HUES48 (cell line): Measurements from ENCODE around the gene TMEM156.
"Not testable (repeated sequence)": the region's sequence is repeated elsewhere in the genome, so short reads cannot be mapped to it uniquely, and the experiment has no call there.

ENCODE experiments used
- H3K27ac ChIP-seq: one replicate; pipeline ENCODE4 v1.7.0; 2013; ENCODE audit warnings: low read depth, low read length, inconsistent platforms
- H3K27me3 ChIP-seq: 2 replicates; pipeline ENCODE4 v1.6.1; 2013; ENCODE audit warnings: mild to moderate bottlenecking, low read length; ENCODE audit not compliant: control insufficient read depth, insufficient read depth
- H3K36me3 ChIP-seq: 2 replicates; pipeline ENCODE4 v1.6.1; 2013; ENCODE audit warnings: low read length; ENCODE audit not compliant: control insufficient read depth, insufficient read depth
- H3K4me1 ChIP-seq: 2 replicates; pipeline ENCODE4 v1.6.1; 2013; ENCODE audit warnings: mild to moderate bottlenecking, low read length; ENCODE audit not compliant: control insufficient read depth, insufficient read depth
- H3K4me3 ChIP-seq: 2 replicates; pipeline ENCODE4 v1.5.1; 2013; ENCODE audit warnings: mild to moderate bottlenecking, low read depth, low read length
- H3K9ac ChIP-seq: 2 replicates; pipeline ENCODE4 v1.6.1; 2013; ENCODE audit warnings: mild to moderate bottlenecking, low read depth, low read length, moderate library complexity
- H3K9me3 ChIP-seq: 2 replicates; pipeline ENCODE4 v1.6.1; 2013; ENCODE audit warnings: low read length; ENCODE audit not compliant: control insufficient read depth, insufficient read depth

The TMEM156 gene

DNA sequence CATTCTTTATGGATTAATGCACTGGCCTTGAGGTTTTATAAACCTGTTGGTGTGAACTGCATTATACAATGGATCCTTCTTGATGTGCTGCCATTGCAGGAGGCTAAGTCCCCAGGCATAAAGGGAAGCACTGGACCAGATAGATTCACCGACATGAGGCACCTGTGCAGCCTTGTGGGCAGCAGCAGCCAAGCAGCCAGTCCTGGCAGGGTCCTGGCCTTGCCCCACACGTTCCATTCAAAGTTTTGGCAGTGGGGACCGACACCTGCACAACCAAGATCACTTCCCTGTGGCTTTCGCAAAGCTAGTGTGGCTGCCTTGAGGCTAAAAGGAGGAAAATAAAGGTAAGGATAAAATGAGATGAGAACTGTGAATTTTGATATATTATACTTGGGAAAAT is 53.1 kb downstream of the TMEM156 start:
- H3K4me1 ChIP-seq: no peaks in the 10 kb centered on the region; the same call in 1 of the 2 replicates
- H3K9me3 ChIP-seq: no peaks in the 10 kb centered on the region
- H3K27ac ChIP-seq: no peak overlapping the region
- no peak overlapping the region for H3K9ac ChIP-seq
- H3K36me3 ChIP-seq: no peaks in the 10 kb centered on the region
- no peak overlapping the region for H3K4me3 ChIP-seq
- H3K27me3 ChIP-seq: no peaks in the 10 kb centered on the region

DNA sequence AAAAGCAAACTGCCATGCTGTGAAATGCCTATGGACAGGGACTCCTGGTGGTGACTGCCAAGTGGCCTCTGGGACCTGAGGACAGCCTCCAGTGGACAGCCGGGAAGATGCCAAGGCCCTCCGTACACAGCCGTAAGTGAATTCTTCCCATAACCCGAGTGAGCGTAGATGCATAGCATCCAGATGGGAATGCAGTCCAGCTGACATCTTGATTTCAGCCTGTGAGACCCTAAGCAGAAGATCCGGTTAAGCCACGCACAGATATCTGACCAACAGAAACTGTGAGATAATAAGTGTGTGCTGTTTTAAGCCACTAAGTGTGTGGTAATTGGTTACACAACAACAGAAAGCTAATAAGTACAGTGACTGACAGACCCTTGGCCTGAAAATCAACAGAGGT is 55.9 kb downstream of the TMEM156 start:
- Histone ChIP-seq H3K4me1 (no peaks in the 10 kb centered on the region), H3K27me3 (no peaks in the 10 kb centered on the region), H3K9me3 (no peaks in the 10 kb centered on the region), H3K4me3 (no peak overlapping the region), H3K36me3 (no peaks in the 10 kb centered on the region), H3K9ac (no peak overlapping the region), H3K27ac (no peak overlapping the region)

DNA sequence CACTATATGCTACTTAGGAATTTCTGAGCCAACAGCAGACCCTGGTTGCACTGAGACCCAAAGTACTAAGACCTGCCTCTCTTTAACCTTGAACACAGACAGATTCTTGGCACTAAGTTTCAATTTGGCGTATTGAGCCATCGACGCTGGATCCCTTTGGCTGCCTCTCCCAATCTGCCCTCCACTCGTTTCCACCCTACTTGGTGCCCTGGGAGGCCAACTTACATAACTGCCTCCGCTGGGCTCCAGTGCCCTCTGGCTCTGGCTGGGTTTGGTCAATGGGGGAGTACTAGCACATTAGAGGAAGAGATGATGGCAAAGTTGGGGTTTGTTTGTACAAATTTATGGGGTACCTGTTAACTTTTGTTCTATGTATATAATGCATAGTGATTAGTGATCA is 63.5 kb downstream of the TMEM156 start:
- Histone ChIP-seq H3K4me1 (no peaks in the 10 kb centered on the region), H3K9ac (no peak overlapping the region), H3K4me3 (no peak overlapping the region), H3K27ac (no peak overlapping the region), H3K9me3 (no peaks in the 10 kb centered on the region), H3K36me3 (no peaks in the 10 kb centered on the region), H3K27me3 (no peaks in the 10 kb centered on the region)

DNA sequence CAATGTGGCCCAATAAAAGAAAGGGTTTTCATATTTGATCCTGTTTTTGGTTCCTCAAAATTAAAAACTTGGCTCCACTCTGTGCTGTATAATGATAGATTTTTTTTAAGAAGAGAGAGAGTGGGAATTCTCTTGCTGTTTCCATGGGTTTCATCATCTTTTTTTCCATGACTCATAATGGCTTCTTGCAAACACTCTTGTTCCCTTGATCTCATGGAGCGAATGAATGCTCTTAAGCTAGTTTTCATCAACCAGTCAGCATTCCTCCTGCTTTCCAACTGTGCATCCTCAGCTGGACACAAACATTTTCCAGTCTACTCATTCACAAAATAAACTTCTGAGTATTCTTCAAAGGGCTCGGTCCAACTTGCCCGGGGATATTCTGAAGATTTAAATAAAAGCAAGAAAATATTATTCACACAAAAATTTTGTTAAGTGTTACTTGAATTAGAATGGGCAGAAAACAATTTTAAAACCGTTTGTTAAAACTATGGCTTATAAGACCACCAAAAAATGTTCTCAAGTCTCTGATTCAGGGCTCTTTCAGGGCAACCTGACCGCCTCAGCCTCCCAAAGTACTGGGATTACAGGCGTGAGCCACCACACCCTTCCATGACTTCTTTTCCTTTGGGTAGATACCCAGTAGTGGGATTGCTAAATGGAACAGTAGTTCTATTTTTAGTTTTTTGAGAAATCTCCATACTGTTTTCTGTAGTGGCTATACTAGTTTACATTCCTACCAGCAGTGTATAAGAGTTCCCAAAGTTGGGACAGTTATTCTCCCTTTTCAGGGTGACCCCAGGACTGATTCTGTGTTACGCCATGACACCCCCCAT is 64.7 kb downstream of the TMEM156 start:
- Histone ChIP-seq H3K4me1 (no peaks in the 10 kb centered on the region), H3K27ac (no peak overlapping the region), H3K4me3 (no peak overlapping the region), H3K27me3 (no peaks in the 10 kb centered on the region), H3K9me3 (no peaks in the 10 kb centered on the region), H3K9ac (no peak overlapping the region), H3K36me3 (no peaks in the 10 kb centered on the region)

- Histone ChIP-seq H3K9me3 (no peaks in the 10 kb centered on the region), H3K36me3 (no peaks in the 10 kb centered on the region), H3K9ac (no peak overlapping the region), H3K4me1 (no peaks in the 10 kb centered on the region), H3K4me3 (no peak overlapping the region), H3K27ac (no peak overlapping the region), H3K27me3 (no peaks in the 10 kb centered on the region)
Observed at GRCh38 chr4:38965866-38966265, 66.3 kb downstream of the TMEM156 start.

DNA sequence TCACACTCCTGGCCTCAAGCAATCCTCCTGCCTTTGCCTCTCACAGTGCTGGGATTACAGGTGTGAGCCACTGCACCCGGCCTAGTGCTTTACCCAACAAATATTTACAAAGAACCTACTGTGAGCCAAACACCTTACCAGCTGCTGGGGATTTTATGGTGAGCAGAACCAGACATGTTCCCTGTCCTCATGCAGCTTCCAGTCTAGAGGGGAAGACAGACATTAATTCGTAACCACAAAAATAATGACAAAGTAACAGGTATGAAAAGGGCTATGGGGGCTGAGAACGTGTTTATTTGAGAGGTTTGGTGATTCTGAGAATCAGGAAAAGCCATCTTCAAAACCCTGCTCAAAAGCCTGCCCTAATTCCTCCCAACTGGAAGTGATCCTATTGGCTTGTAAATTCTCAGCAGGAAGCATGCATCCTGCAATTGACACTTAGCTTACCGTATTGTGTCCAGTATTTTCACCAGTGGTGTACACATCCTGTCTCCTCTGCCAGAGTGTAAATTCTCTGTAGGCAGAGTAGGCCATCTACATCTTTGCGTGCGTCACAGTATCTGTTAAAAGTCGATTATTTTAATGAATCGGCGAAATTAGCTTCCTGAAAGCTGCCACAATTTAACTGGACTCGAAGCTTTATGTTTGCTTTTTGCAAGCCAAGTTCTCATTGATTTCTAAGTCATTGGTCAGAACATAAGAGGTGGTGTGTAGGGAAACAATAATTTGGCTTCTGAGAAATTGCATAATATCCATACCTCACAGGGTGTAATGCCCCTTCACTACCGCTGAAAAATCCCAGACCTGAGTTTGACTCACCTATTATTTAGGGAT is 67.0 kb downstream of the TMEM156 start:
- no peaks in the 10 kb centered on the region for H3K27me3 ChIP-seq
- no peak overlapping the region for H3K9ac ChIP-seq
- no peak overlapping the region for H3K4me3 ChIP-seq
- no peaks in the 10 kb centered on the region for H3K4me1 ChIP-seq
- no peak overlapping the region for H3K27ac ChIP-seq
- H3K36me3 ChIP-seq: no peaks in the 10 kb centered on the region
- H3K9me3 ChIP-seq: no peaks in the 10 kb centered on the region

GRCh38 chr4:38959248-38959647 is 73.0 kb downstream of the TMEM156 start:
- not testable (repeated sequence) for H3K4me1 ChIP-seq, H3K4me3 ChIP-seq, H3K27me3 ChIP-seq, H3K36me3 ChIP-seq, H3K9me3 ChIP-seq, H3K9ac ChIP-seq, H3K27ac ChIP-seq

- no peaks in the 10 kb centered on the region for H3K36me3 ChIP-seq
Observed at GRCh38 chr4:38958453-38959190, 73.6 kb downstream of the TMEM156 start.

GRCh38 chr4:38957893-38958292 is 74.3 kb downstream of the TMEM156 start:
- H3K27me3 ChIP-seq: no peaks in the 10 kb centered on the region
- H3K36me3 ChIP-seq: no peaks in the 10 kb centered on the region
- no peaks in the 10 kb centered on the region for H3K4me1 ChIP-seq
- H3K9ac ChIP-seq: no peak overlapping the region
- no peak overlapping the region for H3K4me3 ChIP-seq
- H3K27ac ChIP-seq: no peak overlapping the region
- H3K9me3 ChIP-seq: no peaks in the 10 kb centered on the region

More at GRCh38 chr4:38958453-38959190, 73.6 kb downstream of the TMEM156 start:
- Histone ChIP-seq H3K27ac (no peak overlapping the region), H3K27me3 (no peaks in the 10 kb centered on the region), H3K9ac (no peak overlapping the region), H3K4me1 (no peaks in the 10 kb centered on the region), H3K9me3 (no peaks in the 10 kb centered on the region), H3K4me3 (no peak overlapping the region)

- no peak overlapping the region for H3K27ac ChIP-seq
- no peak overlapping the region for H3K9ac ChIP-seq
- H3K4me1 ChIP-seq: no peaks in the 10 kb centered on the region
- H3K27me3 ChIP-seq: no peaks in the 10 kb centered on the region
- no peak overlapping the region for H3K4me3 ChIP-seq
- no peaks in the 10 kb centered on the region for H3K9me3 ChIP-seq
- no peaks in the 10 kb centered on the region for H3K36me3 ChIP-seq
Observed at GRCh38 chr4:38957261-38957815, 74.9 kb downstream of the TMEM156 start.
